ENCODE data around the gene USP15.

USP15 gene

DNA sequence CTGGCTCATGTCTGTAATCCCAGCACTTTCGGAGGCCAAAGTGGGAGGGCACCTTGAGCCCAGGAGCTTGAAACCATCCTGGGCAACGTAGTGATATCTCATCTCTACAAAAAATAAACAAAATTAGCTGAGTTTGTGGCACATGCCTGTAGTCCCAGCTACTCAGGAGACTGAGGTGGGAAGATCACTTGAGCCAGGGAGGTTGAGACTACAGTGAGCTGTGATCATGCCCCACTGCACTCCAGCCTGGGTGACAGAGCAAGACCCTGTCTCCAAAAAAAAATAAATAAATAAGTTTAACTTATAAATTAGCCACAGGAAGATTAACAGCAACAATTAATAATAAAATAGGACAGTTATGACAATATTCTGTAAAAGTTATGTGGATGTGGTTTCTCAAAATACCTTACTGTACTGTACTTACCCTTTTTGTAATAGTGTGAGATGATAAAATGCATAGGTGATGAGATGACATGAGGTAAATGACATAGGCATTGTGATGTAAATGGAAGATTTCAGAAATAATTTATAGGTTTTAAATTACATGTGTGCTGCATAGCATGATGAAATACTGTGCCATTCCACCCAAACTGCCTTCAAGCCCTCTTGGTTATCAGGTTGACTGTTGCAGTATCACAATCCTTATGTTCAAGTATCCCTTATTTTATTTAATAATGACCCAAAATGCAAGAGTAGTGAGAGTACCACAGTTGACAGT, 22.0 kb downstream of the USP15 start:
- no peak for DNase-seq (ENCODE audit: low read depth in 2 of 2)

GRCh38 chr12:62284749-62285148, 24.5 kb downstream of the USP15 start:
- DNase-seq (ENCODE audit: low read depth in 2 of 2): no peak

GRCh38 chr12:62285284-62285683, 25.1 kb downstream of the USP15 start:
- DNase-seq (ENCODE audit: low read depth in 2 of 2): no peak

DNA sequence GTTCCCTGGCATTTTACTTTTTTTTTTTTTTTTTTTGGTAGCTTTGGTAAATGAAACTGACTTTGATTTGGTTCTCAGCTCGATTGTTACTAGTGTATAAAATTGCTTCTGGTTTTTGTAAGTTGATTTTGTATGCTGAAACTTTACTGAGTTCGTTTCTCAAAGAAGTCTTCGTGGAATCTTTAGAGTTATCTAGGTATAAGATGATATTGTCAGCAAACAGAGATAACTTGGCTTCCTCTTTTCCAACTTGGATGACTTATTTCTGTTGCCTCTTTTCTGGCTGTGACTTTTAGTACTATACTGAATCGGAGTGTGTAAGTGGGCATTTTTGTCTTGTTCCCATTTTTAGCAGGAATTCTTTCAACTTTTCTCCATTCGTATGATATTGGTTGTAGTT, 28.1 kb downstream of the USP15 start:
- no peak for DNase-seq (ENCODE audit: low read depth in 2 of 2)

- DNase-seq (ENCODE audit: low read depth in 2 of 2): no peak
Measured at GRCh38 chr12:62290846-62291245, 30.6 kb downstream of the USP15 start.

DNA sequence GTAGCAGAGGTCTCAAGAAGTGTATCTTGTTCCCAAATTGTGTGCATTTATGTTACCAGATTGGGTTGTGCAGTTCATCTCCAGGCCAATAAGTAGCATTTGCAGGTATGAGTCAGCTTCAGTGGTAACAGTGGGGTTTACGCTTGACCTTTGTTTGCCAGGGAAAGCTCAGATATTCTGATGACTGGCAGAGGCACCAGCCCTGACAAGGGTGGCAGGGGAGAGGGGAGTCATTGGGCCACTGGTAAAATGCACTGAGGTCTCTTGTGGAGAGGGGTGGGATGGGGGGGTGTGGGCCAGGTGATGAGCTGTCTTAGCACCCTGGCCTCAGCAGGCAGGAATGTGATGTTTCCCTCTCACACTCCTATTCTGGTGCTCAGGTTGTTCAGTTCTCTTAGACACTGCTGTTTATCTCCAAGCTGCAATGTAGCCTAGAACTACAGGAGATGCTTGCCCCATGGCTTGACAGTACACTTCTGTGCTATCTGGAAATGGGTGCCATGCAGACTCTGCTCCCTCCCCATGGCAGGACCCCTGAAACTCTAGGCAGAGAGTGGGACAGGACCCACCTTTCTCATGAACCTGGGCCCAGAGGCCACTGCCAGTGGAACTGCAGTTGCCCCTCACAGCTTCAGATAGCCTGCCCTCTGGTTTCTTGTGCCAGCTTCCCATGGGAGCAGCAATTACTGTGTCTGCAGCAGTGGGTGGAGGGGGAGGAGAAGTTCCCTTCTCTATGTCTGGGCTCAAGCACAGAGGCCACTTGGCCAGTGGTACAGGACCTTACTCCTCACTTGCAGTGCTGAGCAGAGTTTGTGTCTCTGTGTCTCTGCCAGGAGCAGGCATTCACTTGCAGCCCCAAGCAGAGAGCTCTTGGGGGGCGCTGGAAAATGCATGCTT, 31.9 kb downstream of the USP15 start:
- DNase-seq (ENCODE audit: low read depth in 2 of 2): peak in 1 of 2 donors; percentile 10

- DNase-seq (ENCODE audit: low read depth in 2 of 2): no peak
Measured at GRCh38 chr12:62292761-62293344, 32.6 kb downstream of the USP15 start.

- DNase-seq (ENCODE audit: low read depth in 2 of 2): no peak
Measured at GRCh38 chr12:62294378-62294777, 34.2 kb downstream of the USP15 start.

- no peak for DNase-seq (ENCODE audit: low read depth in 2 of 2)
Measured at GRCh38 chr12:62296001-62296400, 35.8 kb downstream of the USP15 start.

GRCh38 chr12:62297321-62297720, 37.1 kb downstream of the USP15 start:
- DNase-seq (ENCODE audit: low read depth in 2 of 2): no peak

GRCh38 chr12:62299617-62300016, 39.4 kb downstream of the USP15 start:
- DNase-seq (ENCODE audit: low read depth in 2 of 2): no peak

- no peak for DNase-seq (ENCODE audit: low read depth in 2 of 2)
Measured at GRCh38 chr12:62301080-62301798, 41.0 kb downstream of the USP15 start.

DNA sequence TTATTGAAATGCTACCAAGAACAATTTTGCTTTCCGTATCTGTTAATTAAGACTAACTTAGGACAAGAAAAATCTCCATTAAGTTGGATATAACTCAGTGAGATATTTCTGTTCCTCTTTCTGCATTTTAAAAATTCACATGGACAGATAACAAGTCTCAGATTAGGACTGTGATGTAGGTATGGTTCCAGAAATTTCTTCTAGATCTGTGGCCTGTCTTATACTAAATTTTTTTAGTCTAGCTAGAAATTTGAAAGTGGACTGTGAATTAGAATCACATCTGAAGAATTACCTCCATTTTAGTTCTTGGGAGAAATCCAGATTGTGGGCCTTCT, 41.6 kb downstream of the USP15 start:
- DNase-seq (ENCODE audit: low read depth in 2 of 2): no peak

- DNase-seq (ENCODE audit: low read depth in 2 of 2): no peak
Measured at GRCh38 chr12:62304560-62304959, 44.4 kb downstream of the USP15 start.

DNA sequence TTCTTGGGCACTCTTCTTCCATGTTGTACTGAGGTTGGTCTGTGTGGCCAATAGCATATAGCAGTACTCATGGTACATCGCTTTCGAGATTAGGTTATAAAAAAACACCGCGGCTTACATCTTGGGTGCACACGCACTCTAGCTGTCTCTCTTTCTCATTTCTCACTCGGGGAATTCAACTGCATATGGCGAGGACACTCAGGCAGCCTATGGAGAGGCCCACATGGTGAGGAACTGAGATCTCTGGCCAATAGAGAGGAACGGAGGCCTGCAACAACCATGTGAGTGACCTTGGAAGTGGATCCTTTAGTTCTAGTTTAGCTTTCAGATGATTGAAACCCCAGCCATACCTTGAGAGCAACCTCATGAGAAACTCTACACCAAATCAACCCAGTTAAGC, 45.6 kb downstream of the USP15 start:
- DNase-seq (ENCODE audit: low read depth in 2 of 2): no peak

DNA sequence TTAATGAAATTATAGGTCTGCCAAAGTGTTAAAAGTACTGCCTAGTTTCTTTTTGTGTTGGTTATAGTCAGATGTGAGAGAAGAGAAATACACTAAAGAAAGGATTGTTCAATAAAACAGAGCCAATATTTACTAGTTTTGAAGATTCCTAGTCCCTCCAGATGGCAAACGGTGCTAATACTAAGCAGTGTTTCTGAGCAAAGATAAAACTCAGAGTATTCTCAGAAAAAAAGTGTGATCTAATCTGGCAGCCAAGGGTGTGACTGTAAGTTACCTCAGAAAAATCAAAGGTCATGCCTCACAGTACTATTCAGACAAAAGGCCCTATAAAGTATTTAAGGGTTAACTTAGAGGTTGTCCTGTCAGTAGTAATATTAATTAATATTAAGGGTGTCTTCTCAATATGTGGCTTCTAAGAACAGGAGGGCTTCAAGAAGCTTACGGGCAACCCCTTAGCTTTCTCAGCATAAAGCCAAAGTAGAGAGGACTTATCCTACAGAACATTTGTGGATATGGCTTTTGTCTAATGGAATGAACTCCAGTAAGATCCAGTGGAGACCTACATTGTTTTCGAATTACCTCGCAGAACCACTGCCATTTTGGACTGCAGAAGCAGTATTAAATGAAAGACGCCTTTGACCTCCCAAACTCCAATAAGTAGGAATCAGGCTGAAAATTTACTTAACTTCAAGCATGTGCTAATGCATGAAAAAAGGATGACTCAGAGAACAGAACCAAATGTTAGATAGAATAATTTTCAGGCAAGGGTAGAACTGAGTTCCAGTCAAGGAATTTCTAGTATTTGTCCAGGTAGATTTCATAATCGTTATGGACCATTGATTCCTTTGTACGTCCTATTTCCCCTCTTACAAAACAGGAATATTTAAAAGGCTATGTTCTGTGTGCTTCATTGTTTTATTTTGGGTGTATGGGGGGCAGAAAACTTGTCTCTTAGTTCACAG, 46.6 kb downstream of the USP15 start:
- DNase-seq (ENCODE audit: low read depth in 2 of 2): no peak

GRCh38 chr12:62308201-62308600, 48.0 kb downstream of the USP15 start:
- DNase-seq (ENCODE audit: low read depth in 2 of 2): no peak

DNA sequence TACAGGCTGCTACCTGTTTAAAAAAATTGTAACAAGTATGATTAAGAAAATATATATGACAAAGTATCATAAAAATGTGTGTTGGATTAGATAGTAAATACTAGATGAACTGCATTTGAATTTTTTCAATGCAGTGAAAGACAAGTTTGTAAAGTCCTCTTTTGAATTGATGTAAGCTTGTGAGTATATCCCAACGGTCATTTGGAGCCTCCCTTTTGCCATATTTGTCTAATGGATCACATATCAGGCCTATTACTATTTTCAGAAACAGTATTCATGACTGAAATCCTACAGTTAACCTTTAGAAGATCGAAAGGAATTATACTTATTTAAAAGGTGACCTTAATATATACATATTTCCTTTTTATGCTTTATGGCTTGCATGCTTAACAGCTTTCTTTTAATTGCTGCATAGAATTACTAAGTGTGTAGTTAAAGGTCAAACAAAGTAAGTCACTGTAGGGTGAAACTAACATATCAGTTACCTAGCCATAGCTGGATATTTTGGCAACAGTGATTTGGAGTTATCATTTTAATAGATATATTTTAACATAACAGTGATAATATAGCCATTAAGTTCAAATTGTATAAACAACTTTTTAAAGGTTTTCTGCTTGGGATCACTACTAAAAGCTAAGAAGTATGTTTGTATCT, 53.6 kb downstream of the USP15 start:
- no peak for DNase-seq (ENCODE audit: low read depth in 2 of 2)

- no peak for DNase-seq (ENCODE audit: low read depth in 2 of 2)
Measured at GRCh38 chr12:62317017-62317416, 56.8 kb downstream of the USP15 start.

- no peak for DNase-seq (ENCODE audit: low read depth in 2 of 2)
Measured at GRCh38 chr12:62319058-62319457, 58.9 kb downstream of the USP15 start.

DNA sequence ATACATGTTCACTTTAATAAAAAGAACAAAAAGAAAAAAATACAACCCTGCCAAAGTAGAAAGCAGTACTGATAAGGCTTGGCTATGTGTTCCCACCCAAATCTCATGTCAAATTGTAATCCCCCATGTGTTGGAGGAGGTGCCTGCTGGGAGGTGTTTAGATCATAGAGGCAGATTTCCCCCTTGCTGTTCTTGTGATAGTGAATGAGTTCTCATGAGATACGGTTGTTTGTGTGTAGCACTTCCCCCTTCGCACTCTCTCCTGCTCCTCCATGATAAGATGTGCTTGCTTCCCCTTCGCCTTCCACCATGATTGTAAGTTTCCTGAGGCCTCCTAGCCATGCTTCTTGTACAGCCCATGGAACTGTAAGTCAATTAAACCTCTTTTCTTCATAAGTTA, 59.9 kb downstream of the USP15 start:
- DNase-seq (ENCODE audit: low read depth in 2 of 2): no peak

All from stimulated activated CD4-positive, alpha-beta T cell treated with anti-CD3 and anti-CD28 coated beads, Interleukin-15, amount 100 ng/mL, for 48 hours (primary cell).